ENCODE data around the gene RTN4R.
"Not testable (repeated sequence)": the region's sequence is repeated elsewhere in the genome, so short reads cannot be mapped to it uniquely, and the experiment has no call there.

The RTN4R gene

GRCh38 chr22:20285473-20286311 is 17.6 kb upstream of the RTN4R start:
- H3K27ac ChIP-seq (ENCODE audit: low read depth, low read length, poor library complexity, severe bottlenecking); H3K79me2 ChIP-seq (ENCODE audit: insufficient read depth, low read length); H4K20me1 ChIP-seq (ENCODE audit: insufficient read depth, low read length); H3K4me1 ChIP-seq (ENCODE audit: insufficient read depth, low read length, severe bottlenecking); H3K9me3 ChIP-seq (ENCODE audit: low read length); H3K4me2 ChIP-seq (ENCODE audit: low read length); H3K9me2 ChIP-seq (ENCODE audit: low read depth, low read length); H3K27me3 ChIP-seq (ENCODE audit: insufficient read depth, low read length); H3F3A ChIP-seq (ENCODE audit: insufficient read depth, low read length); H3K9ac ChIP-seq (ENCODE audit: low read length); H3K36me3 ChIP-seq (ENCODE audit: insufficient read depth, low read length); H3K4me3 ChIP-seq (ENCODE audit: low read depth, low read length, poor library complexity, severe bottlenecking); H2AFZ ChIP-seq (ENCODE audit: low read length): not testable (repeated sequence)
- TF ChIP-seq, protein P1, sequence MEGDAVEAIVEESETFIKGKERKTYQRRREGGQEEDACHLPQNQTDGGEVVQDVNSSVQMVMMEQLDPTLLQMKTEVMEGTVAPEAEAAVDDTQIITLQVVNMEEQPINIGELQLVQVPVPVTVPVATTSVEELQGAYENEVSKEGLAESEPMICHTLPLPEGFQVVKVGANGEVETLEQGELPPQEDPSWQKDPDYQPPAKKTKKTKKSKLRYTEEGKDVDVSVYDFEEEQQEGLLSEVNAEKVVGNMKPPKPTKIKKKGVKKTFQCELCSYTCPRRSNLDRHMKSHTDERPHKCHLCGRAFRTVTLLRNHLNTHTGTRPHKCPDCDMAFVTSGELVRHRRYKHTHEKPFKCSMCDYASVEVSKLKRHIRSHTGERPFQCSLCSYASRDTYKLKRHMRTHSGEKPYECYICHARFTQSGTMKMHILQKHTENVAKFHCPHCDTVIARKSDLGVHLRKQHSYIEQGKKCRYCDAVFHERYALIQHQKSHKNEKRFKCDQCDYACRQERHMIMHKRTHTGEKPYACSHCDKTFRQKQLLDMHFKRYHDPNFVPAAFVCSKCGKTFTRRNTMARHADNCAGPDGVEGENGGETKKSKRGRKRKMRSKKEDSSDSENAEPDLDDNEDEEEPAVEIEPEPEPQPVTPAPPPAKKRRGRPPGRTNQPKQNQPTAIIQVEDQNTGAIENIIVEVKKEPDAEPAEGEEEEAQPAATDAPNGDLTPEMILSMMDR (IDR thresholded peaks at IDR 0.05; ENCODE audit: low read length): peak; percentile 56

GRCh38 chr22:20284471-20285086 is 16.5 kb upstream of the RTN4R start:
- Histone ChIP-seq H3K9me3 (ENCODE audit: low read length) (no peaks in the 10 kb centered on the region), H3K4me3 (ENCODE audit: low read depth, low read length, poor library complexity, severe bottlenecking) (no peak overlapping the region), H3K4me2 (ENCODE audit: low read length) (no peak overlapping the region), H3K79me2 (ENCODE audit: insufficient read depth, low read length) (no peaks in the 10 kb centered on the region), H3K4me1 (ENCODE audit: insufficient read depth, low read length, severe bottlenecking) (no peaks in the 10 kb centered on the region), H3F3A (ENCODE audit: insufficient read depth, low read length) (no peaks in the 10 kb centered on the region), H3K9ac (ENCODE audit: low read length) (no peak overlapping the region), H3K27ac (ENCODE audit: low read depth, low read length, poor library complexity, severe bottlenecking) (no peak overlapping the region), H3K36me3 (ENCODE audit: insufficient read depth, low read length) (no peaks in the 10 kb centered on the region), H2AFZ (ENCODE audit: low read length) (no peak overlapping the region), H3K9me2 (ENCODE audit: low read depth, low read length) (no peaks in the 10 kb centered on the region), H4K20me1 (ENCODE audit: insufficient read depth, low read length) (no peaks in the 10 kb centered on the region), H3K27me3 (ENCODE audit: insufficient read depth, low read length) (no peaks in the 10 kb centered on the region)
- TF ChIP-seq, protein P1 (IDR thresholded peaks at IDR 0.05; ENCODE audit: low read length): no peak
- TF ChIP-seq EZH2 (IDR thresholded peaks at IDR 0.05; ENCODE audit: borderline replicate concordance, low read length): no peak

GRCh38 chr22:20283674-20284066 is 15.6 kb upstream of the RTN4R start:
- H3K9me2 ChIP-seq (ENCODE audit: low read depth, low read length): no peaks in the 10 kb centered on the region
- no peaks in the 10 kb centered on the region for H4K20me1 ChIP-seq (ENCODE audit: insufficient read depth, low read length)
- H3K79me2 ChIP-seq (ENCODE audit: insufficient read depth, low read length): no peaks in the 10 kb centered on the region
- no peaks in the 10 kb centered on the region for H3F3A ChIP-seq (ENCODE audit: insufficient read depth, low read length)
- no peak overlapping the region for H3K9ac ChIP-seq (ENCODE audit: low read length)
- H3K27ac ChIP-seq (ENCODE audit: low read depth, low read length, poor library complexity, severe bottlenecking): no peak overlapping the region
- no peak overlapping the region for H3K4me2 ChIP-seq (ENCODE audit: low read length)
- no peak for TF ChIP-seq EZH2 (IDR thresholded peaks at IDR 0.05; ENCODE audit: borderline replicate concordance, low read length)
- TF ChIP-seq, protein P1 (IDR thresholded peaks at IDR 0.05; ENCODE audit: low read length): no peak
- H3K27me3 ChIP-seq (ENCODE audit: insufficient read depth, low read length): no peaks in the 10 kb centered on the region
- no peaks in the 10 kb centered on the region for H3K4me1 ChIP-seq (ENCODE audit: insufficient read depth, low read length, severe bottlenecking)
- no peaks in the 10 kb centered on the region for H3K36me3 ChIP-seq (ENCODE audit: insufficient read depth, low read length)
- no peak overlapping the region for H3K4me3 ChIP-seq (ENCODE audit: low read depth, low read length, poor library complexity, severe bottlenecking)
- H3K9me3 ChIP-seq (ENCODE audit: low read length): no peaks in the 10 kb centered on the region
- H2AFZ ChIP-seq (ENCODE audit: low read length): no peak overlapping the region
